Measurements from ENCODE around the gene AMBN. TPM values are rescaled to one million over a fixed set of nuclear protein-coding genes. Genes with fewer than 3 reads are reported as not detected.

AMBN gene, protein sequence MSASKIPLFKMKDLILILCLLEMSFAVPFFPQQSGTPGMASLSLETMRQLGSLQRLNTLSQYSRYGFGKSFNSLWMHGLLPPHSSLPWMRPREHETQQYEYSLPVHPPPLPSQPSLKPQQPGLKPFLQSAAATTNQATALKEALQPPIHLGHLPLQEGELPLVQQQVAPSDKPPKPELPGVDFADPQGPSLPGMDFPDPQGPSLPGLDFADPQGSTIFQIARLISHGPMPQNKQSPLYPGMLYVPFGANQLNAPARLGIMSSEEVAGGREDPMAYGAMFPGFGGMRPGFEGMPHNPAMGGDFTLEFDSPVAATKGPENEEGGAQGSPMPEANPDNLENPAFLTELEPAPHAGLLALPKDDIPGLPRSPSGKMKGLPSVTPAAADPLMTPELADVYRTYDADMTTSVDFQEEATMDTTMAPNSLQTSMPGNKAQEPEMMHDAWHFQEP
- total RNA-seq, result not detected

- H3K36me3 Mint-ChIP-seq, result no peaks in the 10 kb centered on the region
- H3K4me1 Mint-ChIP-seq, result no peaks in the 10 kb centered on the region
These were observed at the start of gene AMBN for GRCh38 chr4:70591955-70592582. Gene AMBN, plus strand, starts transcription at chr4:70592256. Its CDS starts 103 bp downstream, at chr4:70592359.

GRCh38 chr4:70544279-70544868 lies 47.7 kb upstream of the AMBN start:
- no peaks in the 10 kb centered on the region for H3K36me3 Mint-ChIP-seq
- H3K27ac Mint-ChIP-seq, result no peak overlapping the region
- DNase-seq, result no peak
- H3K4me3 Mint-ChIP-seq, result no peak overlapping the region
- no peaks in the 10 kb centered on the region for H3K4me1 Mint-ChIP-seq
- no peaks in the 10 kb centered on the region for H3K9me3 Mint-ChIP-seq
- no peaks in the 10 kb centered on the region for H3K27me3 Mint-ChIP-seq

More at GRCh38 chr4:70591955-70592582, at the start of gene AMBN:
- H3K27ac Mint-ChIP-seq, result no peak within 1 kb of the TSS
- no peak for DNase-seq
- H3K4me3 Mint-ChIP-seq, result no peak within 1 kb of the TSS
- H3K9me3 Mint-ChIP-seq, result no peaks in the 10 kb centered on the region
- H3K27me3 Mint-ChIP-seq, result no peaks in the 10 kb centered on the region

GRCh38 chr4:70556856-70557255 lies 35.2 kb upstream of the AMBN start:
- H3K4me3 Mint-ChIP-seq, result no peak overlapping the region
- DNase-seq, result no peak
- H3K27ac Mint-ChIP-seq, result no peak overlapping the region
- H3K36me3 Mint-ChIP-seq, result no peaks in the 10 kb centered on the region
- peaks cover 2% of the 10 kb centered on the region for H3K27me3 Mint-ChIP-seq
- peaks cover 8% of the 10 kb centered on the region for H3K4me1 Mint-ChIP-seq
- peaks cover 4% of the 10 kb centered on the region for H3K9me3 Mint-ChIP-seq

DNA sequence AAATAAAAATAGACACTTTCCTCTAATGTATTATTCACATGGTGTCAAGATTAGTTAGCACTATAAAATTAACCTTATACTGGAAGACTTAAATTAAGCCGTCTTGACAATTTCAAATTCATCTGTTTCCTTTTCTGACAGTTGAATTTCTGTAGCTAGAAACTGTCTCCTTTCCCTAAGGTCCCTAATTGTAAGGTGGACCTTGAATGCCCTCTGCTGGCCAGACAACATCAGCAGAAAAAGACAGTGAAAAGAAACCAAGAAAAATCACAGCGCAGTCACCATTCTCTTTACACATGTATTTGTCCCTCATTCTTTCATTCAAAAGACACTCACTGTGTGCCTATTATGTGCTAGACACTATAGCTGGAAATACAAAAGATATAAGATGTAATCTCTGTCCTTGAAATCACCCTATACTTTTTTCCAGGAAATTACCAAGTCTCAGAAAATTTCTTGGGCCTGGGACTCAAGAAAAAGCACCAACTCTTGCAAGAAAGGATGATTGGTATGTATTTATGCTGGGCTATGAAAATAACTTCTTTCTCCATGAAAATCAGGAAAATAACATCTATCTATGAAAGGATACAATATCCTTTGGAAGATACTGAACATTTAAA lies 32.7 kb upstream of the AMBN start:
- no peaks in the 10 kb centered on the region for H3K27me3 Mint-ChIP-seq
- DNase-seq, result peak; percentile 18
- no peak overlapping the region for H3K27ac Mint-ChIP-seq
- peaks cover 8% of the 10 kb centered on the region for H3K4me1 Mint-ChIP-seq
- peaks cover 2% of the 10 kb centered on the region for H3K9me3 Mint-ChIP-seq
- no peaks in the 10 kb centered on the region for H3K36me3 Mint-ChIP-seq
- no peak overlapping the region for H3K4me3 Mint-ChIP-seq

DNA sequence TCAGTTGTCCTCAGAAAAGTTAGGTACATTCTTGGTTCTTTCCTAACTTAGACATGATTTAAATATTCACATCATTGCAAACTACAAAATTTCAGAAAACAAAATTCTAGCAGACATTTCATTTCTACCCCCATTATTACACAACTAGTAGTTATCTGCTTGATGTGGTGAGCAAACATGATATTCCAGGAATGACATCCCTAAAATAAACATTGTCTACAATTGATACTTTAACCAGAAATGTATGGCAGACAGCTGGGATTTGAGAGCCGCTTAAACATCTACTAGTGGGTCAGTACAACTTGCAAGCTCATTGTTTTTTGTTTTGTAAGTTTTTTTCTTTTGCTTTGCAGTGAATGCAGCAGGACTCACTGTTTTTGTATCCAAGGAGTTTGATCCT lies 32.1 kb upstream of the AMBN start:
- H3K27ac Mint-ChIP-seq, result no peak overlapping the region
- no peak for DNase-seq
- H3K4me3 Mint-ChIP-seq, result no peak overlapping the region

DNA sequence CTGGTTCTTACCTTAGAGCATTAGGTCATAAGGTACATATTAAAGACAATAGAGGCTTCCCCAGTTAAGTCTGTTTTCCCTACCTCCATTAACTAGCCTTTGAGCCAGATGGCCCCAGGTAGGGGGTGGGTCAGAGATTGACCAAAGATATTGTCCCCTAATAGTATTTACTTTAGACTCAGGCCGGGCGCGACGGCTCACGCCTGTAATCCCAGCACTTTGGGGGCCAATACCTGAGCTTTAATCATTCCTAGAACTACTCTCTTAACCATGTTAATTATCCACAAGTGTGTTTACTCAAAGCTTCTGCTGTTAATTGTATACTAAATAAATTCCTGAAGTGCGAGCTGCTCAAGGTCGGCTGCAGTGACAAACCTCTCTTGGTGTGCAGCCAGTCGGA lies 28.0 kb upstream of the AMBN start:
- H3K27ac Mint-ChIP-seq, result no peak overlapping the region
- peaks cover 3% of the 10 kb centered on the region for H3K4me1 Mint-ChIP-seq
- H3K9me3 Mint-ChIP-seq, result no peaks in the 10 kb centered on the region
- H3K36me3 Mint-ChIP-seq, result no peaks in the 10 kb centered on the region
- DNase-seq, result no peak
- no peaks in the 10 kb centered on the region for H3K27me3 Mint-ChIP-seq
- no peak overlapping the region for H3K4me3 Mint-ChIP-seq

More for the DNA sequence above, 32.1 kb upstream of the AMBN start:
- peaks cover 2% of the 10 kb centered on the region for H3K9me3 Mint-ChIP-seq
- H3K27me3 Mint-ChIP-seq, result no peaks in the 10 kb centered on the region
- no peaks in the 10 kb centered on the region for H3K36me3 Mint-ChIP-seq
- peaks cover 8% of the 10 kb centered on the region for H3K4me1 Mint-ChIP-seq

DNA sequence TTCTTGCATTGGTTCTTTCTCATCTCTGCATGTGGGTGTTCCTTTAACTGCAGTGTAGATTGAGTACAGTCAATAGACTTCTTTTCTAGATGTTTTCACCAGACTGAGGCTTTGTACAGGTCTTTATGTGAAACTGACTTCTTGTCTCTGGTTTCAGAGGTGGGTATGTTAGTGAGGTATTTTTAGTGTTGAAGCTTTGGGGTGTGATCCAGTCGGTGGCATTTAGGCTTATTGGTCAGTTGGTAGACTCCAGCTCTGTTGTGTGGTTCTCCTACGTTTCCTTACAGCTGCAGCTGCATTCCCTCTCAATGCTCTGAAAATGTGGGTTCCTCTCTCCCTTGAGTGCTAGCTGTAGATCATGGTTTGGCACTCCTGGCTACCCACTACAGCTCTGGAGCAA lies 21.3 kb upstream of the AMBN start:
- Mint-ChIP-seq H3K27ac (no peak overlapping the region), H3K4me1 (no peaks in the 10 kb centered on the region), H3K36me3 (no peaks in the 10 kb centered on the region), H3K9me3 (no peaks in the 10 kb centered on the region), H3K27me3 (peaks cover 3% of the 10 kb centered on the region), H3K4me3 (no peak overlapping the region)
- DNase-seq, result no peak

DNA sequence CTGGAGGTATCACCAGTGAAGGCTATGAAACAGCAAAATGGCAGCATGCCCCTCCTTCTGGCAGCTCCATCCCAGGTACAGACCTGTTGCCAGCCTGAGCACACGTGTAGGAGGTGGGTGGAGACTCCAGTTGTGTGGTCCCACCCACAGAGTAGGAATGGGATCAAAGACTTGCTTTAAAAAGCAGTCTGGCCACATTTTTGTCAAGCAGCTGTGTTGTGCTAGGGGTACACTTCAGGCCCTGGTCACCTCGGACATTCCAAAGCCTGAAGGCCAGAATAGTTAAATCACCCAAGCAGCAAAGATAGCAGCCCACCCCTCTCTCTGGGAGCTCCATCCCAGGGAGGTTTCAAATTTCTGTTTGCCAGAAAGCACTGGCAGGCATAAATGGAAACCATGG lies 20.3 kb upstream of the AMBN start:
- Mint-ChIP-seq H3K4me3 (no peak overlapping the region), H3K27me3 (peaks cover 3% of the 10 kb centered on the region), H3K4me1 (no peaks in the 10 kb centered on the region), H3K36me3 (no peaks in the 10 kb centered on the region), H3K9me3 (peaks cover 2% of the 10 kb centered on the region), H3K27ac (no peak overlapping the region)
- no peak for DNase-seq

DNA sequence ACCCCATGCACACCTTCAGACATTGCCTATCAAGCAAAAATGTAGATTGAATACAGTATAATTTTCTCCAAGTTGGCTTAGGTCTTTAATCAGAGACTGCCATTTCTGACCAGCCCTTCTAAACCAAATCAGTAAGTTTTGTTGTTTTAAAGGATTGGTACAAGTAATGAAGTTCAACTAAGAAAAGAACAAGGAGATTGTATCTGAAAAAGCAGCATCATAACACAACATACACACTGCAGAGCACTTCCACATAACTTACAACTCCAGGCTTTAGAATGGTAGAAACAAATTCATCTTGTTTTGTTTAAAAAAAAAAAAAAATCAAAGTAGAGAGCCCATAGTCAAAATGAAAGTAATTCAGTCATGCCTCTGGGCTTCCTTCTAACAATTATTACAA lies 16.1 kb upstream of the AMBN start:
- Mint-ChIP-seq H3K27me3 (peaks cover 2% of the 10 kb centered on the region), H3K4me3 (no peak overlapping the region), H3K27ac (no peak overlapping the region), H3K9me3 (peaks cover 3% of the 10 kb centered on the region), H3K36me3 (no peaks in the 10 kb centered on the region), H3K4me1 (no peaks in the 10 kb centered on the region)
- DNase-seq, result no peak

DNA sequence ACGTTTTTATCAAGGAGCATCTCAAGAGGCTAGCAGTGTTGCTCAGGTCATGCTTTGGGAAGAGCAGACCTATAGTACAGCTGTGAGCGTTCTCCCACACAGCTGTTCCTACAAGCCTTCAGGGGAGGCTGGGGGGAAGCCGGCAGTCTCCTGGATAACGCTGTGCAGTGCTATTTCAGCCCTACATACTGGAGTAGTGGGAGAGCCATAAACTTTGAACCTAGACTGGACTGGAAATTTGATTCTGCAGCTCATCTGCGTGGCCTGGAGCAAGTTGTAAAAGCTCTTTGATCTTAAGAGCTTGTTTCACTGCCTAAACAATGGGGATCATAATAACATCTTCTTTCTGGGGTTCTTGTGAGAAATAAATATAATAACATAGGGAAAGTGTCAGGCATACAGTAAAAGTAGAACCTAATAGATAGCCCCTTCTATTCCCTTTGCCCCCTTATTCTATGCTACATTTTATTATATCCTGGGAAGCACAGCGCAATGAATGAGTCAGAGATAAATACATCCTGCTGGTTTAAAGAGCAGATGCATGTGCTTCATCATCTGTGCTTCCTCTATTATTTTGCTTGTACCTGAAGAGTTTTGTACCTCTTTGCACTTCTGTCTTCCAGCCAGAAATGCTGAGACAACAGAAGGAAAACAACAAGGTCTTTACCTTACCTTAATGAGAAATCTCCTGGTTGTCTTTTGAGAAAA lies 14.7 kb upstream of the AMBN start:
- Mint-ChIP-seq H3K36me3 (no peaks in the 10 kb centered on the region), H3K4me1 (no peaks in the 10 kb centered on the region), H3K4me3 (no peak overlapping the region), H3K27ac (no peak overlapping the region), H3K27me3 (no peaks in the 10 kb centered on the region), H3K9me3 (peaks cover 3% of the 10 kb centered on the region)
- DNase-seq, result no peak

GRCh38 chr4:70581980-70582379 lies 10.1 kb upstream of the AMBN start:
- Mint-ChIP-seq H3K27ac (no peak overlapping the region), H3K36me3 (no peaks in the 10 kb centered on the region), H3K4me3 (no peak overlapping the region), H3K9me3 (peaks cover 1% of the 10 kb centered on the region), H3K27me3 (no peaks in the 10 kb centered on the region), H3K4me1 (no peaks in the 10 kb centered on the region)
- no peak for DNase-seq

GRCh38 chr4:70583952-70584834 lies 7.9 kb upstream of the AMBN start:
- DNase-seq, result no peak
- H3K4me1 Mint-ChIP-seq, result no peaks in the 10 kb centered on the region
- no peak overlapping the region for H3K27ac Mint-ChIP-seq
- H3K4me3 Mint-ChIP-seq, result no peak overlapping the region
- H3K9me3 Mint-ChIP-seq, result no peaks in the 10 kb centered on the region
- H3K27me3 Mint-ChIP-seq, result no peaks in the 10 kb centered on the region
- H3K36me3 Mint-ChIP-seq, result no peaks in the 10 kb centered on the region

DNA sequence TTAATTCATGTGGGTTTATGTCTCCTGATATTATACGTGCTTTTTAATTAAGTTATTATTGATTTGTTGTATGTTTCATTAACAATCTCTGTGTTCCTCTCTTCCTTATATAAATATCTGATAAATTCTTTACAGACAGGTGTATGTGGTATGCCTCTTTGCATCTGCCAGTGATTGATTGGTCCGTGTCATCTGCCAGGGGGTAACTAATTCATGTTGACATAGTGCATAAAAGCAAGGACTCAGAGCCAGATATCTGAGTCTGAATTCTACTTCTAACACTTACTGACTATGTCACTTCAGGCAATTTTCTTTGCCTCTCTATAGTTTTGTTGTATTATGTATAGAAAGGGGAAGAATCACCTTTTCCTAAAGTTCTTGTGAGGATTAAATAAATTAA lies 5.2 kb upstream of the AMBN start:
- H3K4me3 Mint-ChIP-seq, result no peak overlapping the region
- H3K27ac Mint-ChIP-seq, result no peak overlapping the region
- H3K36me3 Mint-ChIP-seq, result no peaks in the 10 kb centered on the region
- no peaks in the 10 kb centered on the region for H3K27me3 Mint-ChIP-seq
- no peaks in the 10 kb centered on the region for H3K9me3 Mint-ChIP-seq
- H3K4me1 Mint-ChIP-seq, result no peaks in the 10 kb centered on the region
- no peak for DNase-seq

GRCh38 chr4:70589785-70590184 lies 2.3 kb upstream of the AMBN start:
- H3K4me1 Mint-ChIP-seq, result no peaks in the 10 kb centered on the region
- DNase-seq, result no peak
- no peak overlapping the region for H3K4me3 Mint-ChIP-seq
- H3K27ac Mint-ChIP-seq, result no peak overlapping the region
- no peaks in the 10 kb centered on the region for H3K9me3 Mint-ChIP-seq
- H3K36me3 Mint-ChIP-seq, result no peaks in the 10 kb centered on the region
- no peaks in the 10 kb centered on the region for H3K27me3 Mint-ChIP-seq

Data from activated naive CD8-positive, alpha-beta T cell treated with anti-CD3 and anti-CD28 coated beads for 36 hours (primary cell).